DND-41 (cell line): ENCODE results near the gene PDE3B.

Experiments
- CTCF ChIP-seq: IDR thresholded peaks from 2 replicates; pipeline ENCODE4 v1.5.1; 2012; ENCODE audit warnings: borderline replicate concordance, low read length, moderate library complexity, mild to moderate bottlenecking; ENCODE audit not compliant: poor library complexity, severe bottlenecking; ENCODE audit errors: extremely low read depth
- EZH2 ChIP-seq: IDR thresholded peaks from 3 replicates; pipeline ENCODE4 v1.6.1; 2012; ENCODE audit warnings: borderline replicate concordance, low read depth, mild to moderate bottlenecking, moderate library complexity, low read length, inconsistent platforms; ENCODE audit not compliant: severe bottlenecking

GRCh38 chr11:14793546-14793945 is 149.9 kb downstream of the PDE3B start:
- no peak for TF ChIP-seq CTCF
- no peak for TF ChIP-seq EZH2
